Measurements from ENCODE around the gene TAT. TPM values are rescaled to one million over a fixed set of nuclear protein-coding genes. Genes with fewer than 3 reads are reported as not detected.

Gene TAT
- total and polyA plus RNA-seq, 10 of the 15 experiments (the other 5 are each of a cell fraction or from before 2014, with no cell fraction given) = 0.01 to 0.44 (median 0.09) TPM; not detected in 4

DNA sequence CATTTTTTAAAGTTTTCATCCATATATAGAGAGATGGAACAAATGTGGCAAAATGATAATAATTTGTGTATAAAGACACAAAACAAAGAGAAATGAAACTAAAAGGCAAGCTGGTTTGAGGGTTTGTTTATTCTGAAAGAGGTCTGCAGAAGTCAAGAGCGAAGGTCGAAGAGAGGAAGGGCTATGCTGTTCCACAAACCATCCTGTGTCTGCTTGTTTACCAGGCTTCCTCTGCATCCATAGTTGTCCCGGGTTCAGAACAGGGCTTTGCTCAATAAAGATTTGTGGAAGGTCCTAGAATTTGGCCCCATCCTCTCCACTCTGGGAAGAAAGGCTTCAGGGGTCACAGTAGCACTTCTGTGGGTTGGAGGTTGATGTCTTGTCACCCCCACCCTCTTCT is 46.7 kb upstream of the TAT start:
- peak; percentile 97 for FAIRE-seq
- no TSS peak for BruUV-seq (replicated peaks)
- RAD21 ChIA-PET (ENCODE audit: unreplicated experiment) = interaction anchor here (1.1 to 1.5 kb wide), 2 partner anchors 12 to 338 kb away, joined by 3 to 4 read pairs; no protein-coding TSS in a partner anchor

More for the DNA sequence above, 46.7 kb upstream of the TAT start:
- POLR2A ChIA-PET = interaction anchor here (0.6 kb wide), 1 partner anchor 335 kb away, joined by 3 read pairs; no protein-coding TSS in a partner anchor
- Histone ChIP-seq H3K9ac (ENCODE audit: control insufficient read depth, insufficient read depth, low read length) (peak overlapping the region; percentile 44; the same call in 1 of the 2 replicates), H3K79me2 (ENCODE audit: control insufficient read depth, insufficient read depth, low read length) (no peaks in the 10 kb centered on the region), H3K4me2 (ENCODE audit: control insufficient read depth, insufficient read depth) (peak overlapping the region; percentile 66), H3K27me3 (replicated peaks in 1 of 2; ENCODE audit: control insufficient read depth in 2 of 2, insufficient read depth in 2 of 2, low read length in 1 of 2) (no peaks in the 10 kb centered on the region; a peak in 1 of 4 replicates), H3K9me3 (replicated peaks; ENCODE audit: control insufficient read depth, insufficient read depth, low read length) (no peaks in the 10 kb centered on the region), H3K27ac (ENCODE audit: control insufficient read depth, insufficient read depth) (peak overlapping the region; percentile 18; the same call in 1 of the 2 replicates), H2AFZ (ENCODE audit: control insufficient read depth, low read depth, low read length) (peak overlapping the region; percentile 83), H3K4me1 (ENCODE audit: control insufficient read depth, insufficient read depth, low read length) (peaks cover 5% of the 10 kb centered on the region; the same call in 1 of the 2 replicates), H4K20me1 (ENCODE audit: control insufficient read depth, insufficient read depth) (no peaks in the 10 kb centered on the region), H3K4me3 (no peak overlapping the region), H3K36me3 (ENCODE audit: control insufficient read depth in 2 of 2, insufficient read depth in 2 of 2, low read length in 1 of 2) (no peaks in the 10 kb centered on the region)
- intact Hi-C loops (cut with micrococcal nuclease; ENCODE audit: unreplicated experiment) (no loop called here), in situ Hi-C loops (cut with MboI) (no loop called here)
- peak; percentile 69 for ATAC-seq
- TF ChIP-seq RBBP5 (conservative IDR thresholded peaks at IDR 0.05) (no peak), SIX5 (IDR thresholded peaks at IDR 0.05; ENCODE audit: low read depth, low read length, severe bottlenecking) (no peak), SPI1 (IDR thresholded peaks at IDR 0.05; ENCODE audit: borderline replicate concordance, insufficient read depth, low read depth, low read length) (peak; percentile 20; the same call in 1 of the 2 replicates), RAD51 (IDR thresholded peaks at IDR 0.05) (no peak), ZNF687 (IDR thresholded peaks at IDR 0.05) (no peak), DPF2 (IDR thresholded peaks at IDR 0.05) (no peak)
- WGBS (ENCODE audit: insufficient coverage, insufficient replicate concordance, low lambda C conversion rate, missing lambda C conversion rate) = 0% methylated on average over 3 of the region's 3 CpGs
- CTCF ChIA-PET = interaction anchor here (1.4 to 5.6 kb wide), 2 partner anchors 13 to 45 kb away, joined by 3 to 27 read pairs; no protein-coding TSS in a partner anchor
- DNase-seq (ENCODE audit: low read depth, low spot score) = no peak
- SMC1A ChIA-PET (ENCODE audit: uncharacterized antibody, unreplicated experiment) = interaction anchor here (0.6 to 2.6 kb wide), 3 partner anchors 13 to 104 kb away, joined by 3 to 13 read pairs (median 3); no protein-coding TSS in a partner anchor
